GM18861 (cell line): Measurements from ENCODE around the gene OR5K1.

Experiments
- ATAC-seq: cut with Tn5 transposase; IDR thresholded peaks from one replicate; pipeline ENCODE4 v1.9.1; 2021; ENCODE audit not compliant: unreplicated experiment

Gene OR5K1

GRCh38 chr3:98462901-98463300 lies at the start of gene OR5K1:
Gene OR5K1, plus strand, starts transcription at chr3:98463201. Its CDS starts 6,376 bp downstream, at chr3:98469577.
- no peak for ATAC-seq

- ATAC-seq: no peak
These were observed 30.4 kb upstream of the OR5K1 start for GRCh38 chr3:98432575-98432974.

- ATAC-seq: no peak
These were observed 29.2 kb upstream of the OR5K1 start for GRCh38 chr3:98433764-98434163.

GRCh38 chr3:98434412-98434811 lies 28.6 kb upstream of the OR5K1 start:
- no peak for ATAC-seq

- ATAC-seq: no peak
These were observed 22.7 kb upstream of the OR5K1 start for GRCh38 chr3:98440283-98440682.

- ATAC-seq: peak; percentile 78
These were observed 17.0 kb upstream of the OR5K1 start for GRCh38 chr3:98445949-98446406.

- ATAC-seq: no peak
These were observed 13.3 kb upstream of the OR5K1 start for GRCh38 chr3:98449606-98450193.

- ATAC-seq: no peak
These were observed 12.6 kb upstream of the OR5K1 start for GRCh38 chr3:98450372-98450771.

GRCh38 chr3:98453827-98454226 lies 9.2 kb upstream of the OR5K1 start:
- ATAC-seq: no peak

GRCh38 chr3:98454929-98455328 lies 8.1 kb upstream of the OR5K1 start:
- ATAC-seq: no peak

- ATAC-seq: no peak
These were observed 5.5 kb upstream of the OR5K1 start for GRCh38 chr3:98457543-98457942.

- no peak for ATAC-seq
These were observed 2.8 kb upstream of the OR5K1 start for GRCh38 chr3:98460220-98460619.

GRCh38 chr3:98482717-98483482 lies 19.9 kb downstream of the OR5K1 start:
- ATAC-seq: no peak

- ATAC-seq: no peak
These were observed 20.6 kb downstream of the OR5K1 start for GRCh38 chr3:98483626-98484025.

- no peak for ATAC-seq
These were observed 34.4 kb downstream of the OR5K1 start, which contains the start of gene OR5K2 for GRCh38 chr3:98497381-98497780. Gene OR5K2, plus strand, starts transcription at chr3:98497681. Its CDS starts 0 bp downstream, at chr3:98497681.

GRCh38 chr3:98500019-98500418 lies 37.0 kb downstream of the OR5K1 start:
- ATAC-seq: no peak

- no peak for ATAC-seq
These were observed 38.3 kb downstream of the OR5K1 start for GRCh38 chr3:98501270-98501669.

- no peak for ATAC-seq
These were observed 39.0 kb downstream of the OR5K1 start for GRCh38 chr3:98501863-98502576.

- ATAC-seq: no peak
These were observed 41.5 kb downstream of the OR5K1 start for GRCh38 chr3:98504539-98504938.

- ATAC-seq: no peak
These were observed 45.6 kb downstream of the OR5K1 start for GRCh38 chr3:98508582-98508981.

GRCh38 chr3:98512576-98512975 lies 49.6 kb downstream of the OR5K1 start:
- no peak for ATAC-seq

- no peak for ATAC-seq
These were observed 50.1 kb downstream of the OR5K1 start for GRCh38 chr3:98513091-98513511.
